GM19463 (cell line): ENCODE results near the gene MAGI2.
"Not testable (repeated sequence)": the region's sequence is repeated elsewhere in the genome, so short reads cannot be mapped to it uniquely, and the experiment has no call there.

ENCODE experiments used
- ATAC-seq: cut with Tn5 transposase; IDR thresholded peaks from one replicate; pipeline ENCODE4 v1.9.1; 2021; ENCODE audit warnings: mild to moderate bottlenecking, moderate library complexity; ENCODE audit not compliant: unreplicated experiment

MAGI2 gene

GRCh38 chr7:79071187-79071586 is 382.3 kb downstream of the MAGI2 start:
- not testable (repeated sequence) for ATAC-seq

DNA sequence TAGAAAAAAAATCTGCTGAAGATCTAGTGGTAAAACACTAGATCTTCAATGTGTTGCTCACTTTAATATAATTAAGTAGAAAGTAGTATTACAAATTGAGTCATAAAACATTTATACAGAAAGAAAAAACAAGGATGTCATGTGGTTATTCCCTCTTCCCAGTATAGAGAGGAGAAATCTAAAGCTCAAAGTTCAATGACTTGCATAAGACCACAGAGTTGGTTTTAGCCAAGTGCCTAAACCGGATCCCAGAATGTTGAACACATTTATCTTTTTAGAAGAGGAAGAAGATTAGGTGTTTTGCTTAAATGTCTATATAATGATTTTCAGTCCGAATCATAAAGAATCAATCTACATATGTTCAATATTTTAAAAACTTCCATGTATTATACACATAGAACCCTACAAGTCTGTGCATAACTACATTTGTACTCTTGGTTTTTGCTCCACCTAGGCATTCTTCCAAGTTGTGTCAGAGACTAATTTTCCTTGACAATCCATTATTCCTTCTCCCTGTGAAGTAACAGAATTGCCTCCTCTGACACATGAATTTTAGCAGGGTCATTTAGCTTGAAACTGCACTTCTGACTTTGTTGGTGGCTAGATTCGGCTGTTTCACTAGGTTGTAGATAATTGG is 389.2 kb downstream of the MAGI2 start:
- ATAC-seq: no peak

DNA sequence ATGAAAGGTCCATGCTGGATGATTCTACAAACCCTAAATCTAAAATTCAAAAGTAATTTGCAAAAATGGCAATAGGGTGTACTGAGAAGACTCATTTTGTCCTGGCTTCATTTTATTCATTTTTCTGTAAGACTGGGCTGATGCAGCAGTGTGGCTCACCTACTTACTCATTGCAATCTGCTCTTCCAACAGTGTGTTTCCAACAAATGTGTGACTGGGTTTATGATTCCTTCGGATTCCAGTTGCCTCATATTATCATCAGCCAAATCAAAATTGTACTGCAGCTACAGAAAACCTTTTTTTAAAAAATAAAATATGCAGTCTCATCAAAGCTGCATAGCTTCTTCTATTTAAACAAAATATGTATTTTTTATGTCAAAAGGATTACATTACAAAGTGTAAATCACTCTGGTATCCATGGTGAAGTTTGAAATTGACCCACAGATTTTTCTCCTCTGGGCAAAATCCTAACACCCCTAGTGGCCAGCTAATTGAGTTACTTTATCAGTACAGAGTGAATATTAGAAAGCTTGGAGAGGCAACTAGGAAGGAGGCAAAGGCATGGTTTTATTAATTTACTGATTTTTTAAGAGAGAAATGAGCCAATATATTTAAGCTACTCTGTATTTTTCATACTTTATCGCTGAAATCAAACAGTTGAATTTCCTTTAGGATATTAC is 390.3 kb downstream of the MAGI2 start:
- ATAC-seq: no peak

DNA sequence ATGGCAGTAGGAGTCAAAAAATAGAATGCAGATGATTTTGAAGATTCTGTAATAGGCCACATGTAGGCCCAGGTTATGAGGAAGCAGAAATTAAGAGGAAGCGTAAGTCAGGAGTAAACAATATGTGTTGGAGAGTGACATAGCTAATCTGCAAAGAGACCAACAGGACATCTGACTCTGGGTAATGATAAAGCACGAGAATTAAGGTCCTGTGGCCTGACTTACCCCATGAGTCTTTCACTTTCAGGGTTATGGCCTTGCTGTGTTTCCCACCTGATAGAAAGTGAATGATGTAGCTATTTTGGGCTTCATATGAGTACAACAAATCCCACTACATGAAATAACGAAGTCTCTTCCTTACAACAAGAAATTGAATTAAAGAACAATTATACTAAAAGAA is 393.0 kb downstream of the MAGI2 start:
- no peak for ATAC-seq

GRCh38 chr7:79055722-79056415 is 397.6 kb downstream of the MAGI2 start:
- no peak for ATAC-seq

DNA sequence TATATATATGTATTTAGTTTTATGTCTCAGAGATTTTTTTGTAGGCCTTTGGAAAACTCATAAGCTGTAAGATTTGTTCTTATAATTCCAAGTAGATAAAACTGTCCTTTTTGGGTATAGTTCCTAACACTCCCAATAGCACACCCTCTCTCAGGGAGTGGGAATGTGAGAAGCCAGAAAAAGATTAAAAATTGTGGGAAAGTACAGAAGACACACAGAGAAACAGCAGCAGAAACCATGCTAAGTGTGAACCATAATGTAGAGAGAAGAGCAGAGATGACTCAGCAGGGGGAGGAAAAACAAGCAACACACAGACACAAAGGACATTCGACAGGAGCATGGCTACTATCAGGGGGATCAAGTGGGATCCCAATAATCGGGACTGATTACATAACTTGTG is 401.6 kb downstream of the MAGI2 start:
- ATAC-seq: no peak

DNA sequence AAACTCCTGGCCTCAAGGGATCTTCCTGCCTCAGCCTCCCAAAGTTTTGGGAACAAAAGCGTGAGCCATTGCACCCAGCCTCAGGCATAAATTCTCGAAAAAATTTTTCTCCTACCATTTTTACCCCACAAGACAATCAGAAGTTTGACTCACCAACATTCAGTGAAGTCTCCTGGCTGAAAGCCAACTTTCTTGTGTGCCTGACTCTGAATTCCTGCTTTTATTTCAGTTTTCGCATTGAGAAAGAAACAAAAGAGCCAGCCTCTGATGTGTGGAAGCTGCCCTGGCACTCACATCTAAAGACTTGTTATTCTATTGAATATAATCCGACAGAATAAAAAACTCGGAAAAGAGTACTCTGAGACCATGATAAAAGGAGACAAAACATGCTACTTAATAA is 402.9 kb downstream of the MAGI2 start:
- ATAC-seq: no peak

DNA sequence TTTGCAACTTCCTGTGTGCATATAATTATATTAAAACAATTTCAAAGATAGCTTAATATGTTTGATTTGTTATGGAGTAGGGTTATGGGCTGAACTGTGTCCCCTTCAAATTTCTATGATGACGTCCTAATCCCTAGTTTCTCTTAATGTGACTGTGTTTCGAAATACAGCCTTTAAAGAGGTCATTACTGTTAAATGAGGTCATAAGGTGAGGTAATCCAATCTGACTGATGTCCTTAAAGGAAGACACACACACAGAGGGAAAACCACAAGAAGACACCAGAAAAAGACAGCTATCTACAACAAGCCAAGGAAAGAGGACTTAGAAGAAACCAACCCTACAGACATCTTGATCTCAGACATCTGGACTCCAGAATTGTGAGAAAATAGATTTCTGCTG is 407.4 kb downstream of the MAGI2 start:
- no peak for ATAC-seq

DNA sequence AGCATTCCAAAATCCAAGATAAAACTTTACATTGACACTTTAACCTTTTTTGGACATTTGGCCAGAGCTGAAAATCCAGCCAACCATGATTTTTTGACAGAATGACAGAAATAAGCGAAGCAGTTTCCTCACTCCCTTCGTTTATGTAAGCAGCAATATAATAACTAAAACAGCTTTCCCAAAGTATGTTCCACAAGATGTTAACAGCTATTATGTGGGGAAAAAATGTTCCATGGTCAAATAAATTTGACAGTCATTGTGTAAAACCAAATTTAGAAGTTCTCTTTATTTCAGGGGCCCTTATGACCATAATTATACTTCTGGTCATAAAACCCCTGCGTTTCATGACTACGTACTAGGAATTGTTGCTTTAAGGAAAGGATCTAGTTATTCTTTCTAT is 416.5 kb downstream of the MAGI2 start:
- no peak for ATAC-seq

DNA sequence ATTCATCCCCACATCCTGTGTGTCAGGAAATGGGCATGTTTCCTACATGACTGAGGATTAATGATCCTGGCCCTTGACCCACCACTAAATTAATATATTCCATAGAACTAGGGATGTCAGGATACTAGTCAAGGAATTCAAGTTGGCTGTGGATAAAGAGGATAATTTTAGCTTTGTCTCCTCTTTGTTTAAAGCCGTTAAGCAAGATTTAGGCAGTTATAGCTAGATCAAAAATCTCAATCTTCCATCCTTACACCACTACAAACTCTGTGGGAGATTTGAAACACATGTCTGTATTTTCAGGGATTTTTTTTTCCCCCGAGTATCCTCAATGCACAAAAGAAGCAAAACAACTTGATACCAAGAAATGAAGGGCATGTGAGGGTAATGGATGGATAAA is 417.1 kb downstream of the MAGI2 start:
- no peak for ATAC-seq

- ATAC-seq: no peak
Observed at GRCh38 chr7:79035858-79036257, 417.6 kb downstream of the MAGI2 start.

- ATAC-seq: no peak
Observed at GRCh38 chr7:79034730-79035129, 418.7 kb downstream of the MAGI2 start.

- not testable (repeated sequence) for ATAC-seq
Observed at GRCh38 chr7:79019711-79020110, 433.8 kb downstream of the MAGI2 start.

DNA sequence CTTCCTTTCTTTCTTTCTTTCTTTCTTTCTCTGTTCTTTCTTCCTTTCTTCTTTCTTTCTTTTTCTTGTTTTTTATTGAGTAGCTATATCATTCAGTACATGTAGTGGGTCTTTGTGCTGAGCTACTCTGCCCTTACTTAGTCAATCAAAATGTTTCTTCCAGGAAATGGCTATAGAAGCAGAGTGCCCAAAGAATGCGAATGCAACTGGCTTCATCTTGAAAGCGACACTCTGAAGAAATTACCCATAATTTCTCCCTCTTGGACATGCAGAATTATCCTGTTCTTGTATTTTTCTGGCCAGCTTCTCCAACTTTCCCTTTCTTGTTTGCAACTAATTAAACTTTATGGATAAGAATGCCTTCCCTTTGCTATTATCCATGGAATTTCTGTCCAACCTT is 441.5 kb downstream of the MAGI2 start:
- no peak for ATAC-seq

GRCh38 chr7:79009647-79010046 is 443.8 kb downstream of the MAGI2 start:
- no peak for ATAC-seq

DNA sequence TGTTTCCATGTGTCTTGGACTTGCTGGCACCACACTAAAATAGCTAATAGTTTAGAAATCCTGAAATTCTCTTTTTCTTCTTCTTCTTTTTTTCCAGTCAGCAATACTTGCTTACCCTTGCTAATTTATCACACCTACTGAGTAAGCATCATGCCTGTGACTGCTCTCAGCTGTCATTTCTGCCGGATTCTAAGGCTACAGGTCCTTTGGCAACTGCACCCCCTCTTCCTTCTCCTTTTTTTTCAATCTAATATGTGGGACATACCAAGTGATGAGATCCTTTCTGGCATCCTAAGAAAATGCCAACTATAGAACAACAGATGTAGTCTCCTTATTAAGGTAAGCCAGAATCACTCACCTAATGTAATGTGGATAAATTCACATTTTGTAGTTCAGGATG is 444.7 kb downstream of the MAGI2 start:
- ATAC-seq: no peak

DNA sequence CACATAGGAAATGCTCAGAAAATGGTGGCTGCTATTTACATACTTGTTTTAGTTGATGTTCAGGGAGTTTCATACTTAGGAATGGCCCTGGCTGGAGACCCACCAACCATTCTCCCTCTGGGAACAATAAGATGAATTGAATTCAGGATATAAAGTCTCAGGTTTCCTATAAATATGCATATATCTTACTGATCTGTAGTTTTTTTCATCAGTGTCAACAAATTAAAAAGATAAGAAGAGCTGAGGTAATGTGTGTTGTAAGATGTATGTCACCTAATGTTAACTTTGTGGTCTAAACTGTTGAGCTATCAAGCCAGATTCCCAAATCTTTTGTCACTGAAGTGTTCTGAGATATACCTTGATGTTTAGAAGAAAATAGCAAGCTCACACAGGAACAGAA is 457.5 kb downstream of the MAGI2 start:
- ATAC-seq: no peak

GRCh38 chr7:78993341-78993740 is 460.1 kb downstream of the MAGI2 start:
- ATAC-seq: no peak

DNA sequence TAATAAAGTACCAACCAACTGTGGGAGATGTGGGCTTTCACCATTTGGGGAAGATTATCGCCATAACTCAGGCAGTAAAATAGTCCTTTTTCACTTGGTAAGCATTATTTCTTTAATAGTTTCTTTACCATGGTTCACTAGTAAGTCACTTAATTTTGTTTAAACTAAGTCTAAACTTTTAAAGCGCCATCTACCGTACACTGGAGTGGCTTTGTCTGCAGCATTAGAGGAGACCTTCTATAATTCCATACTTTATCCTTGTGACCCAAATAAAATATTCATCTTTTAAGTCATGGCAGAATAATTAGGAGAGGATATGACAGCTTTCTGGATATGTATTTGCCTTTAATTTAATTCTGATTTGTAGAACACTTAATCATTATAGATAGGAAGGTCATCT is 468.0 kb downstream of the MAGI2 start:
- no peak for ATAC-seq

GRCh38 chr7:78983483-78983882 is 470.0 kb downstream of the MAGI2 start:
- no peak for ATAC-seq

GRCh38 chr7:78970440-78970916 is 483.0 kb downstream of the MAGI2 start:
- ATAC-seq: no peak

DNA sequence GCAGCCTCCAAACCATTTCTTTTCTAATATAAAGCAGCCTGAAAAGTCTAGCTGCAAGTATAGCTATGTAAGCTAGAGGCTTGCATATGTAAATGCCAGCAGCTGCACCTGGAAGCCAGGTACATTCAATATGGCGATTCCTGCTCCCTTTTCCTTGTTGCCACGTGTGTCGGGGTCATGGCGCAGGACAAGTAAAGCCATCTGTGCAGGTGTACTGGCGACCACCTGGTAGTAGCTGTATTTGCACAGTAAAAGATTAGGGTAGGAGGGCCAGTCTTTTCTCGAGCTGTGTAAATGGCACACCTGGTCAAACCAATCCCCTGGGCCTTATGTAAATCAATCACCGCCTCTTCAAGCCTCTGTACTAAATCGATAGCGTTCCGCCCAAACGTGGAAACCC is 484.5 kb downstream of the MAGI2 start:
- ATAC-seq: no peak
